Left ventricle myocardium inferior (tissue), 1 donor: Measurements from ENCODE around the gene MDFI. TPM values are rescaled to one million over a fixed set of nuclear protein-coding genes. Genes with fewer than 3 reads are reported as not detected.

ENCODE experiments used
- DNase-seq: peaks from one replicate; pipeline ENCODE4 v3.0.0-alpha.2; 2020
- H3K27ac ChIP-seq: fragments of 200-600 bp; replicated peaks from 2 replicates; pipeline ENCODE4 v1.8.0; 2021
- H3K27me3 ChIP-seq: fragments of 200-600 bp; 2 replicates; pipeline ENCODE4 v1.8.0; 2021; ENCODE audit warnings: low read depth
- H3K36me3 ChIP-seq: fragments of 200-600 bp; 2 replicates; pipeline ENCODE4 v1.8.0; 2021
- H3K4me1 ChIP-seq: fragments of 200-600 bp; 2 replicates; pipeline ENCODE4 v1.8.0; 2021
- H3K4me3 ChIP-seq: fragments of 200-600 bp; 2 replicates; pipeline ENCODE4 v1.8.0; 2021; ENCODE audit warnings: mild to moderate bottlenecking, moderate library complexity
- H3K9me3 ChIP-seq: fragments of 200-600 bp; replicated peaks from 2 replicates; pipeline ENCODE4 v1.8.0; 2021
- intact Hi-C: fragments of 100-400 bp; cut with micrococcal nuclease; formaldehyde crosslinking; loops from one replicate; pipeline ENCODE4 v1.11.0; 2022
- total RNA-seq: library from RNA; stranded (reverse); fragmentation: NEBNext Ultra II Directional; extraction: Animal tissue kit (Norgen Biotek cat#: 25700); gene quantifications from one replicate; pipeline ENCODE4 v1.2.1, GENCODE V29; 2021
- TF ChIP-seq, protein P1 (sequence below): fragments of 200-600 bp; IDR thresholded peaks from 2 replicates; pipeline ENCODE4 v1.8.0; 2021; ENCODE audit warnings: antibody characterized with exemption, mild to moderate bottlenecking, borderline replicate concordance
- donor health status: DM: no; HTN: yes; CAD: no; lungs with severe emphysema.

Gene MDFI
- total RNA-seq, 1 donor from 2014 or later: 0.77 TPM

DNA sequence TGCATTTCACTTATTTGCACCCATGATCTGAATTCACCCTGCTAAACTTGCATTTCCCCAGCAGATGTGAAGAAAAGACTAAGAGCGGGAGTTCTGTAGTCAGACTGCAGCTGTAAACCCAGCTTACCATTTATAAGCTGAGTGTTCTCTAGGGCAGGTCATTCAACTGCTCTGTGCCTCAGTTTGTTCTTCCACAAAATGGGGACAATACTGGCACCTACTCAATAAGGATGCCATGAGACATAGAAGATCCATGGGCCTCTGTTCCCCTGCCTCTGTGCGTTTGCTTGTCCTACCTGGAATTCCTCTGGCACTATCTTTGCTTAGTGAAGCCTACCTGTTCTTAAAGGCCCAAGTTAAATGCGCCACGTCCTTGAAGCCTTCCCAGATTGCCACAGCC is 12.2 kb upstream of the MDFI start:
- Histone ChIP-seq H3K4me1 (peaks cover 23% of the 10 kb centered on the region), H3K27ac (no peak overlapping the region), H3K9me3 (peaks cover 9% of the 10 kb centered on the region), H3K4me3 (no peak overlapping the region), H3K36me3 (no peaks in the 10 kb centered on the region), H3K27me3 (no peaks in the 10 kb centered on the region)
- no peak for DNase-seq
- intact Hi-C loops: no loop called here
- TF ChIP-seq, protein P1, sequence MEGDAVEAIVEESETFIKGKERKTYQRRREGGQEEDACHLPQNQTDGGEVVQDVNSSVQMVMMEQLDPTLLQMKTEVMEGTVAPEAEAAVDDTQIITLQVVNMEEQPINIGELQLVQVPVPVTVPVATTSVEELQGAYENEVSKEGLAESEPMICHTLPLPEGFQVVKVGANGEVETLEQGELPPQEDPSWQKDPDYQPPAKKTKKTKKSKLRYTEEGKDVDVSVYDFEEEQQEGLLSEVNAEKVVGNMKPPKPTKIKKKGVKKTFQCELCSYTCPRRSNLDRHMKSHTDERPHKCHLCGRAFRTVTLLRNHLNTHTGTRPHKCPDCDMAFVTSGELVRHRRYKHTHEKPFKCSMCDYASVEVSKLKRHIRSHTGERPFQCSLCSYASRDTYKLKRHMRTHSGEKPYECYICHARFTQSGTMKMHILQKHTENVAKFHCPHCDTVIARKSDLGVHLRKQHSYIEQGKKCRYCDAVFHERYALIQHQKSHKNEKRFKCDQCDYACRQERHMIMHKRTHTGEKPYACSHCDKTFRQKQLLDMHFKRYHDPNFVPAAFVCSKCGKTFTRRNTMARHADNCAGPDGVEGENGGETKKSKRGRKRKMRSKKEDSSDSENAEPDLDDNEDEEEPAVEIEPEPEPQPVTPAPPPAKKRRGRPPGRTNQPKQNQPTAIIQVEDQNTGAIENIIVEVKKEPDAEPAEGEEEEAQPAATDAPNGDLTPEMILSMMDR: no peak

DNA sequence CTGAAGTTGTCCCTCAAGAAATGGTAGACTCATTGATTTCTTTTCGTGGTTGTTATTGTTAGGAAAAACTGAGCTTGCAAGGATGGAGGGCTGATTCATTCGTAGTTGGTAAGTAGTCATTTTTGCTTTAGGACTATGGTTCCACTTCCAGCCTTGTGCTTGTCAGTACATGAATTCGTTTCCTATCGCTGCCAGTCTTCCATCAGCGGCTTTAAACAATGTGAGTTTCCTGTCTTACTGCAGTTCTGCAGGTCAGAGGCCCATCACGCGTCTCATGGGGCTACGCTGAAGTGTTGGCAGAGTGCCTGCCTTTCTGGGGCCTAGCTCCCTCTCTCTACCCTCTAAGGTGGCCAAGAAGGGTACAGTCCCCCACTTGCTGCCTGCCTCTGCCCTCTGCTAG is 11.4 kb upstream of the MDFI start:
- H3K4me1 ChIP-seq: peaks cover 23% of the 10 kb centered on the region
- DNase-seq: no peak
- no peaks in the 10 kb centered on the region for H3K27me3 ChIP-seq
- no peak overlapping the region for H3K27ac ChIP-seq
- no peaks in the 10 kb centered on the region for H3K9me3 ChIP-seq
- no peak overlapping the region for H3K4me3 ChIP-seq
- TF ChIP-seq, protein P1: no peak
- no peaks in the 10 kb centered on the region for H3K36me3 ChIP-seq
- intact Hi-C loops: no loop called here

GRCh38 chr6:41629128-41629527 is 9.1 kb upstream of the MDFI start:
- H3K9me3 ChIP-seq: no peaks in the 10 kb centered on the region
- no peak overlapping the region for H3K27ac ChIP-seq
- H3K27me3 ChIP-seq: peaks cover under 1% of the 10 kb centered on the region
- TF ChIP-seq, protein P1: no peak
- intact Hi-C loops: no loop called here
- no peaks in the 10 kb centered on the region for H3K36me3 ChIP-seq
- DNase-seq: no peak
- peaks cover 14% of the 10 kb centered on the region for H3K4me1 ChIP-seq
- no peak overlapping the region for H3K4me3 ChIP-seq

- H3K9me3 ChIP-seq: no peaks in the 10 kb centered on the region
- H3K27me3 ChIP-seq: peaks cover 8% of the 10 kb centered on the region
- peaks cover 13% of the 10 kb centered on the region for H3K4me1 ChIP-seq
- DNase-seq: no peak
- intact Hi-C loops: no loop called here
- H3K4me3 ChIP-seq: no peak overlapping the region
- no peaks in the 10 kb centered on the region for H3K36me3 ChIP-seq
- TF ChIP-seq, protein P1: no peak
- no peak overlapping the region for H3K27ac ChIP-seq
Observed at GRCh38 chr6:41630069-41630468, 8.2 kb upstream of the MDFI start.

- no peak for DNase-seq
- H3K9me3 ChIP-seq: no peaks in the 10 kb centered on the region
- H3K36me3 ChIP-seq: no peaks in the 10 kb centered on the region
- H3K27me3 ChIP-seq: peaks cover 17% of the 10 kb centered on the region
- TF ChIP-seq, protein P1: no peak
- peaks cover 4% of the 10 kb centered on the region for H3K4me1 ChIP-seq
- H3K27ac ChIP-seq: no peak overlapping the region
- intact Hi-C loops: no loop called here
- H3K4me3 ChIP-seq: no peak overlapping the region
Observed at GRCh38 chr6:41630946-41631345, 7.3 kb upstream of the MDFI start.
